GM23248 (cell line): ENCODE results near the gene AFAP1. TPM values are rescaled to one million over a fixed set of nuclear protein-coding genes. Genes with fewer than 3 reads are reported as not detected.
A peak's percentile ranks its signal among the peaks of the same experiment; 100 is the strongest.

Experiments used
- DNase-seq: peaks from one replicate; pipeline ENCODE4 v3.0.0-alpha.2; 2015
- H2AFZ ChIP-seq: fragments of 200-600 bp; sonication (generic); 2 replicates; pipeline ENCODE4 v1.6.1; 2016; ENCODE audit warnings: antibody characterized with exemption
- H3F3A ChIP-seq: fragments of 200-600 bp; sonication (generic); 2 replicates; pipeline ENCODE4 v1.6.1; 2016; ENCODE audit warnings: mild to moderate bottlenecking, antibody characterized with exemption, mixed run types; ENCODE audit not compliant: insufficient read depth
- H3K27ac ChIP-seq: fragments of 200-600 bp; sonication (generic); 2 replicates; pipeline ENCODE4 v1.5.1; 2016; ENCODE audit warnings: mild to moderate bottlenecking
- H3K27me3 ChIP-seq: fragments of 200-600 bp; sonication (generic); replicated peaks from 2 replicates; pipeline ENCODE4 v1.6.1; 2016; ENCODE audit warnings: mild to moderate bottlenecking; ENCODE audit not compliant: insufficient read depth
- H3K36me3 ChIP-seq: fragments of 200-600 bp; sonication (generic); 2 replicates; pipeline ENCODE4 v1.6.1; 2016; ENCODE audit warnings: low read depth, mild to moderate bottlenecking
- H3K4me1 ChIP-seq: fragments of 200-600 bp; sonication (generic); 2 replicates; pipeline ENCODE4 v1.6.1; 2016; ENCODE audit warnings: mild to moderate bottlenecking; ENCODE audit not compliant: insufficient read depth
- H3K4me2 ChIP-seq: fragments of 200-600 bp; sonication (generic); one replicate; pipeline ENCODE4 v1.6.1; 2016; ENCODE audit warnings: mild to moderate bottlenecking; ENCODE audit not compliant: unreplicated experiment
- H3K4me3 ChIP-seq: fragments of 200-600 bp; sonication (generic); 2 replicates; pipeline ENCODE4 v1.5.1; 2016; ENCODE audit warnings: mild to moderate bottlenecking
- H3K79me2 ChIP-seq: fragments of 200-600 bp; sonication (generic); 2 replicates; pipeline ENCODE4 v1.6.1; 2016; ENCODE audit warnings: mild to moderate bottlenecking; ENCODE audit not compliant: insufficient read depth
- H3K9ac ChIP-seq: fragments of 200-600 bp; sonication (generic); 2 replicates; pipeline ENCODE4 v1.6.1; 2016; ENCODE audit warnings: mild to moderate bottlenecking
- H3K9me2 ChIP-seq: fragments of 200-600 bp; sonication (generic); 2 replicates; pipeline ENCODE4 v1.6.1; 2016; ENCODE audit warnings: mixed run types, mild to moderate bottlenecking, moderate library complexity; ENCODE audit not compliant: insufficient read depth
- H3K9me3 ChIP-seq: fragments of 200-600 bp; sonication (generic); one replicate; pipeline ENCODE4 v1.6.1; 2017; ENCODE audit warnings: low read depth
- H4K20me1 ChIP-seq: fragments of 200-600 bp; sonication (generic); 2 replicates; pipeline ENCODE4 v1.6.0; 2016; ENCODE audit not compliant: insufficient read depth
- EZH2 ChIP-seq: fragments of 200-600 bp; sonication (generic); IDR thresholded peaks from 2 replicates; pipeline ENCODE4 v1.6.1; 2018; ENCODE audit warnings: antibody characterized with exemption, mild to moderate bottlenecking; ENCODE audit not compliant: insufficient read depth, poor library complexity, severe bottlenecking
- EZH2phosphoT487 ChIP-seq: fragments of 200-600 bp; sonication (generic); IDR thresholded peaks from 2 replicates; pipeline ENCODE4 v1.6.1; 2018; ENCODE audit warnings: antibody characterized with exemption, moderate library complexity, mild to moderate bottlenecking, low read depth; ENCODE audit not compliant: insufficient read depth
- WGBS, 2 experiments: methylation state at CpG; one replicate each; pipeline ENCODE4 v1.1.6; 2015 to 2017; ENCODE audit warnings: low lambda C conversion rate in 2 of 2, low coverage in 1 of 2; ENCODE audit errors: missing lambda C conversion rate in 2 of 2; 5-methylcytosine and 5-hydroxymethylcytosine counted together
- in situ Hi-C: fragments of 300-500 bp; cut with MboI; formaldehyde crosslinking; loops from 2 replicates; pipeline ENCODE4 v1.15.0; 2020
- polyA plus RNA-seq: library from polyadenylated mRNA; unstranded; fragments of >200 nt; fragmentation: Nextera tagmentation; extraction: Ambion mirVana; gene quantifications from 2 replicates; pipeline ENCODE4 v1.2.1, GENCODE V29; 2016
- total RNA-seq: library from RNA; depleted of rRNA; stranded (reverse); fragments of >200 nt; shearing (Covaris generic); gene quantifications from 2 replicates; pipeline ENCODE4 v1.2.3, GENCODE V29; 2014

The AFAP1 gene
- total and polyA plus RNA-seq, 2 experiments from 2014 or later: 54.4 to 103 TPM

- in situ Hi-C loops: no loop called here
- peaks cover 6% of the 10 kb centered on the region; the same call in 1 of the 2 replicates for H4K20me1 ChIP-seq
- peak overlapping the region; percentile 66 for H3K9ac ChIP-seq
- peaks cover 91% of the 10 kb centered on the region for H3K4me1 ChIP-seq
- H3K36me3 ChIP-seq: peaks cover 22% of the 10 kb centered on the region; the same call in 1 of the 2 replicates
- H3K9me2 ChIP-seq: no peaks in the 10 kb centered on the region
- H3F3A ChIP-seq: peaks cover 88% of the 10 kb centered on the region
- H3K27ac ChIP-seq: peak overlapping the region; percentile 64
- H3K27me3 ChIP-seq: no peaks in the 10 kb centered on the region
- peaks cover 97% of the 10 kb centered on the region for H3K79me2 ChIP-seq
- WGBS, 2 experiments: 3 to 6% methylated on average over 4 of the region's 4 CpGs
- no peak for TF ChIP-seq EZH2phosphoT487
- no peak for TF ChIP-seq EZH2
- no peaks in the 10 kb centered on the region for H3K9me3 ChIP-seq
- peak overlapping the region; percentile 77 for H3K4me3 ChIP-seq
- H3K4me2 ChIP-seq: peak overlapping the region; percentile 94
- H2AFZ ChIP-seq: no peak overlapping the region
- DNase-seq: peak; percentile 94
These were observed 67.3 kb downstream of the AFAP1 start for GRCh38 chr4:7872264-7872771.

GRCh38 chr4:7871356-7871755 lies 68.3 kb downstream of the AFAP1 start:
- H2AFZ ChIP-seq: no peak overlapping the region

DNA sequence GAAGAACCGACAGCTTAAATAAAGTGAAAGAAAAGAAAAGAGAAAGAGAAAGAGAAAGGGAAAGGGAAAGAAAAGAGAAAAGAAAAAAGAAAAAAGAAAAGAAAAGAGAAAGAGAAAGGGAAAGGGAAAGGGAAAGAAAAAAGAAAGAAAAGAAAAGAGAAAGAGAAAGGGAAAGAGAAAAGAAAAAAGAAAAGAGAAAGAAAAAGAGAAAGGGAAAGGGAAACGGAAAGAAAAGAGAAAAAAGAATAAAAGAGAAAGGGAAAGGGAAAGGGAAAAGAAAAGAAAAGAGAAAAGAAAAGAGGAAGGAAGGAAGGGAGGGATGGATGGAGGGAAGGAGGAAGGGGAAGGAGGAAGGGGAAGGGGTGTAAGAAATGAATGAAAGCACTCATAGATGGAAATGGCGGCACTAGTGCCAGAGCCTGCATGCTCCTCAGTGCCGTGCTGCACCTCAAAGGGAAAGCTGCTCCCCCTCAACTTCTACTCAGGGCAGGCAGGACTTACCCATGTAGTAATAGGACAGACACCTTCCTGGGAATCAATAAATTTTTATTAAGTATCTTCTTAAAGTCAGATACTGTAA lies 70.7 kb downstream of the AFAP1 start:
- TF ChIP-seq EZH2: no peak
- no peak for TF ChIP-seq EZH2phosphoT487
- no peak overlapping the region for H3K9ac ChIP-seq
- 97% methylated on average over 4 of the region's 4 CpGs for WGBS, 2 experiments
- H3K4me3 ChIP-seq: peak overlapping the region; percentile 77
- H4K20me1 ChIP-seq: no peaks in the 10 kb centered on the region
- peak overlapping the region; percentile 54 for H3K4me2 ChIP-seq
- H3K9me3 ChIP-seq: no peaks in the 10 kb centered on the region
- in situ Hi-C loops: no loop called here
- DNase-seq: no peak
- peaks cover 66% of the 10 kb centered on the region for H3K4me1 ChIP-seq
- H3F3A ChIP-seq: peaks cover 81% of the 10 kb centered on the region
- peaks cover 47% of the 10 kb centered on the region for H3K36me3 ChIP-seq
- no peak overlapping the region for H2AFZ ChIP-seq
- no peaks in the 10 kb centered on the region for H3K27me3 ChIP-seq
- H3K79me2 ChIP-seq: peaks cover 97% of the 10 kb centered on the region
- peak overlapping the region; percentile 29 for H3K27ac ChIP-seq
- no peaks in the 10 kb centered on the region for H3K9me2 ChIP-seq

More at GRCh38 chr4:7871356-7871755, 68.3 kb downstream of the AFAP1 start:
- Histone ChIP-seq H3K9ac (peak overlapping the region; percentile 66), H3K27me3 (no peaks in the 10 kb centered on the region), H3K4me1 (peaks cover 84% of the 10 kb centered on the region), H3K27ac (peak overlapping the region; percentile 64), H4K20me1 (peaks cover 6% of the 10 kb centered on the region; the same call in 1 of the 2 replicates), H3K36me3 (peaks cover 29% of the 10 kb centered on the region; the same call in 1 of the 2 replicates), H3K79me2 (peaks cover 97% of the 10 kb centered on the region), H3K4me2 (peak overlapping the region; percentile 94), H3K9me3 (no peaks in the 10 kb centered on the region), H3K9me2 (no peaks in the 10 kb centered on the region), H3F3A (peaks cover 83% of the 10 kb centered on the region), H3K4me3 (peak overlapping the region; percentile 77)
- DNase-seq: peak; percentile 38
- TF ChIP-seq EZH2: no peak
- WGBS, 2 experiments: 22 to 26% methylated on average over 16 of the region's 16 CpGs
- in situ Hi-C loops: no loop called here

GRCh38 chr4:7868436-7868775 lies 71.3 kb downstream of the AFAP1 start:
- H4K20me1 ChIP-seq: no peaks in the 10 kb centered on the region
- H3K4me3 ChIP-seq: peak overlapping the region; percentile 77
- WGBS, 2 experiments: 90 to 91% methylated on average over 6 of the region's 6 CpGs
- no peak overlapping the region for H2AFZ ChIP-seq
- peaks cover 97% of the 10 kb centered on the region for H3K79me2 ChIP-seq
- no peak for TF ChIP-seq EZH2phosphoT487
- no peak for TF ChIP-seq EZH2
- in situ Hi-C loops: no loop called here
- H3K36me3 ChIP-seq: peaks cover 47% of the 10 kb centered on the region
- DNase-seq: no peak
- H3K4me2 ChIP-seq: peak overlapping the region; percentile 54
- peaks cover 81% of the 10 kb centered on the region for H3F3A ChIP-seq
- peaks cover 61% of the 10 kb centered on the region for H3K4me1 ChIP-seq
- no peaks in the 10 kb centered on the region for H3K9me3 ChIP-seq
- peak overlapping the region; percentile 5; the same call in 1 of the 2 replicates for H3K9ac ChIP-seq
- peak overlapping the region; percentile 29 for H3K27ac ChIP-seq
- H3K27me3 ChIP-seq: no peaks in the 10 kb centered on the region
- H3K9me2 ChIP-seq: no peaks in the 10 kb centered on the region
